Ascending aorta (tissue), 2 donors: ENCODE data around the gene IL3. TPM values are rescaled to one million over a fixed set of nuclear protein-coding genes. Genes with fewer than 3 reads are reported as not detected.

Experiments
- DNase-seq, 2 donors: peaks; one replicate each; pipeline ENCODE4 v3.0.0-alpha.2; 2019; ENCODE audit warnings: low spot score in 2 of 2
- H3K27ac ChIP-seq, 2 donors: fragments of 200-600 bp; sonication (generic); one replicate each; pipeline ENCODE4 v1.5.1; 2016 to 2017; ENCODE audit warnings: mild to moderate bottlenecking in 1 of 2
- H3K27me3 ChIP-seq: fragments of 200-600 bp; sonication (generic); one replicate; pipeline ENCODE4 v1.5.1; 2017
- H3K36me3 ChIP-seq, 2 donors: fragments of 200-600 bp; sonication (generic); one replicate each; pipeline ENCODE4 v1.5.1; 2016
- H3K4me1 ChIP-seq, 2 donors: fragments of 200-600 bp; sonication (generic); one replicate each; pipeline ENCODE4 v1.5.1; 2016 to 2017; ENCODE audit warnings: mild to moderate bottlenecking in 1 of 2
- H3K4me3 ChIP-seq, 2 donors: fragments of 200-600 bp; sonication (generic); one replicate each; pipeline ENCODE4 v1.5.1; 2016 to 2017; ENCODE audit warnings: mild to moderate bottlenecking in 1 of 2
- H3K9me3 ChIP-seq, 2 donors: fragments of 200-600 bp; sonication (generic); one replicate each; pipeline ENCODE4 v1.5.1; 2016
- CTCF ChIP-seq, 3 experiments: fragments of 200-600 bp in 2 of 3; fragments of 450-650 bp in 1 of 3; sonication (generic) in 2 of 3; IDR thresholded peaks; one replicate each; pipeline ENCODE4 v1.5.1; 2016 to 2019; ENCODE audit warnings: antibody characterized with exemption in 3 of 3, mild to moderate bottlenecking in 1 of 3, moderate library complexity in 1 of 3
- intact Hi-C: fragments of 100-400 bp; cut with DNase I; formaldehyde crosslinking; loops from one replicate; pipeline ENCODE4 v1.15.1; 2023
- total RNA-seq: library from RNA; depleted of rRNA; stranded (reverse); fragments of >200 nt; gene quantifications from one replicate; pipeline ENCODE4 v1.1.0, GENCODE V29; 2016

The IL3 gene
- total RNA-seq, 1 donor from 2014 or later = not detected

GRCh38 chr5:132082329-132083023 lies 22.0 kb downstream of the IL3 start:
- Histone ChIP-seq H3K4me3 (no peak overlapping the region), H3K36me3 (no peaks in the 10 kb centered on the region), H3K27me3 (no peaks in the 10 kb centered on the region), H3K4me1 (peaks cover 0 to 11% of the 10 kb centered on the region in 2 donors), H3K27ac (no peak overlapping the region), H3K9me3 (no peaks in the 10 kb centered on the region)
- TF ChIP-seq CTCF (IDR thresholded peaks at IDR 0.05) = no peak
- DNase-seq = no peak
- intact Hi-C loops = no loop called here

DNA sequence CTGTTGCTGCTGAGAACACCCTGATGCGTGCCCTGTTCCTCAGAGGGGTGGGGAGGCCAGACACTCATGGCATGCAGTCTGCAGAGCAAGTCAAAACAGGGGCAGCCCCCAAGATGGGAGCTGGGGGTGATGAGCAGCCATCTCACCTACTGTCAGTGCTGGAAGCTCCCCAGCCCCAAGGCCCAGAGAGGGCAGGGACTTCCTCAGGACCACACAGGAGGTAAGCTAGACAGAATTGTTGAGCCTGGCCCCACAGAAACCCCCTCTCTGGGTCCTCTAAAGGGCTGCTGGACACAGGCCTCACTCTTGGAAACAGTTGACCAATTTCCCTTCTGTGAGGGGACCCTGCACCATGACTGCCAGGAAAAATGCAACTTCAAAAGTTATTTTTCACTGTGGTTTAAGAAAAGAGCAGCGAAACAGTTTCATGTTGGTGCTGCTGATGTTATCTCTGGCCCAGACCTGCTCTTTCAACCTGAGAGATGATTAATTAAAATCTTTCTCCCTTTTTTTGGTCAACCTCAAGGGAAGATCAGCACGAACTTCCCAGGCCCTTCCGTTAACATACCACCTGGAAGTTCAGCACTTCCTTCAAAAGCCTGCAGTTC lies 22.7 kb downstream of the IL3 start:
- Histone ChIP-seq H3K4me1 (peaks cover 0 to 11% of the 10 kb centered on the region in 2 donors), H3K4me3 (no peak overlapping the region), H3K36me3 (no peaks in the 10 kb centered on the region), H3K27me3 (no peaks in the 10 kb centered on the region), H3K9me3 (no peaks in the 10 kb centered on the region), H3K27ac (no peak overlapping the region)
- no peak for TF ChIP-seq CTCF (IDR thresholded peaks at IDR 0.05)
- intact Hi-C loops = no loop called here
- DNase-seq = no peak

DNA sequence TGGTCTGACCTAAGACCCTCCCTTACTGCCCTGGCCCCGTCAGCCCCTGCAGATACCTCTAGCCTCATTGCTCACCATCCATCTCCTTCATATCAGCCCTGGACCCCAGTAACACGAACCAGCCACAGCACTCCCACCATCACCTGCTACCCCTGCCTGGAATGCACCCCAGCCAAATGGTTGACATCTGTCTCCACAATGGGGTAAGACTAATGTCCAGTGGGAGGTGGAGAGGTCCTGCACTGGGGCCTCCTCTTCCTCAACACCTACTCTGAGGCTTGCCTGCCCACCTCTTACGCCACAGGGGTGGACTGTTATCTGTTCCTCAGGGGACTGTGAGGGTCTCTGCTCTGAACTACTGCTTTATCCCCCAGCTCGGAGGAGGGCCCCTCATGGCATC lies 25.2 kb downstream of the IL3 start:
- no peak for DNase-seq
- no peak for TF ChIP-seq CTCF (IDR thresholded peaks at IDR 0.05)
- no peaks in the 10 kb centered on the region for H3K27me3 ChIP-seq
- intact Hi-C loops = no loop called here
- H3K36me3 ChIP-seq = no peaks in the 10 kb centered on the region
- H3K4me1 ChIP-seq = peaks cover 0 to 11% of the 10 kb centered on the region in 2 donors
- H3K9me3 ChIP-seq = no peaks in the 10 kb centered on the region
- no peak overlapping the region for H3K4me3 ChIP-seq
- H3K27ac ChIP-seq = peak overlapping the region; percentile 61 to 65

DNA sequence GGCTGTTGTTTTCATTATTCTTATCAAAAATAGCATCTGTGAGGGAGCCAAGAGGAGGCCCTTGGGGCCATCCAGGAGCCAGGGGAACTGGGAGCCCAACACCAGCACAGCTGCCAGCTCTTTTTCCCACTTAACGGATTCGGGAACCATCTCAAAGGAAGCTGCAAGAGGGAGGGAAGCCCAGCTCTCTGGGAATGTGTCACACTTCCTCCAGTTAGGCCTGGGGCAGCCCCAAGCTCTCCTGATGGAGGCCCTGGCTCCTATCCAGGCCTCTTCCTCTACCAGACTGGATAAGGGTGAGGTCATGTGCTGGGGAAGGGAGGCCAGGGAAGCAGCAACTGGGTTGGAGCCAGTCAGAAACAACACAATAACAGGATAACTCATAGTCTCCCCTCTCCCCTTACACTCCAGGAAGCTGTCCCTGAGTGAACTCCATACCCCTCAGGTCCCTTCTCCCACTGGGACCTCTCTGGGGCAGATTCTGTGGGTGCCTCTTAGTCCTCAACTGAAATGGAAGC lies 25.9 kb downstream of the IL3 start:
- no peaks in the 10 kb centered on the region for H3K9me3 ChIP-seq
- peak overlapping the region; percentile 61 to 65 for H3K27ac ChIP-seq
- no peak overlapping the region for H3K4me3 ChIP-seq
- no peaks in the 10 kb centered on the region for H3K36me3 ChIP-seq
- peak; percentile 29 to 87 for DNase-seq
- intact Hi-C loops = no loop called here
- no peaks in the 10 kb centered on the region for H3K27me3 ChIP-seq
- TF ChIP-seq CTCF (IDR thresholded peaks at IDR 0.05) = no peak
- peaks cover 0 to 11% of the 10 kb centered on the region in 2 donors for H3K4me1 ChIP-seq

- Histone ChIP-seq H3K27me3 (no peaks in the 10 kb centered on the region), H3K9me3 (no peaks in the 10 kb centered on the region), H3K36me3 (no peaks in the 10 kb centered on the region), H3K4me1 (peaks cover 0 to 11% of the 10 kb centered on the region in 2 donors), H3K27ac (no peak overlapping the region), H3K4me3 (no peak overlapping the region)
- TF ChIP-seq CTCF (IDR thresholded peaks at IDR 0.05) = no peak
- DNase-seq = no peak
- intact Hi-C loops = no loop called here
Measured at GRCh38 chr5:132087176-132087575, 26.7 kb downstream of the IL3 start.
